H9 (cell line): ENCODE measurements around the gene DNLZ. TPM values are rescaled to one million over a fixed set of nuclear protein-coding genes. Genes with fewer than 3 reads are reported as not detected.

Source experiments
- DNase-seq: peaks from one replicate; pipeline ENCODE4 v3.0.0-alpha.2; 2017
- H2AFZ ChIP-seq: one replicate; pipeline ENCODE4 v1.6.1; 2013; ENCODE audit warnings: mild to moderate bottlenecking, low read length, control low read depth, moderate library complexity
- H2AK5ac ChIP-seq: 2 replicates; pipeline ENCODE4 v1.6.1; 2013; ENCODE audit warnings: low read length, control low read depth, mixed read lengths; ENCODE audit not compliant: insufficient read length
- H2BK120ac ChIP-seq: one replicate; pipeline ENCODE4 v1.6.1; 2013; ENCODE audit warnings: low read depth, mild to moderate bottlenecking, low read length, control low read depth, inconsistent platforms; ENCODE audit not compliant: poor library complexity, severe bottlenecking
- H2BK12ac ChIP-seq: 2 replicates; pipeline ENCODE4 v1.6.1; 2013; ENCODE audit warnings: low read length, control low read depth, mixed read lengths, low read depth; ENCODE audit not compliant: insufficient read length
- H2BK15ac ChIP-seq: 2 replicates; pipeline ENCODE4 v1.6.1; 2013; ENCODE audit warnings: low read depth, low read length, control low read depth
- H2BK20ac ChIP-seq: one replicate; pipeline ENCODE4 v1.6.1; 2013; ENCODE audit warnings: low read depth, mild to moderate bottlenecking, low read length, control low read depth, inconsistent platforms; ENCODE audit not compliant: poor library complexity, severe bottlenecking
- H2BK5ac ChIP-seq: 2 replicates; pipeline ENCODE4 v1.6.1; 2013; ENCODE audit warnings: low read length, control low read depth, mixed read lengths; ENCODE audit not compliant: insufficient read length
- H3K14ac ChIP-seq: 2 replicates; pipeline ENCODE4 v1.6.1; 2013; ENCODE audit warnings: low read length, control low read depth; ENCODE audit not compliant: insufficient read depth
- H3K18ac ChIP-seq: 2 replicates; pipeline ENCODE4 v1.6.1; 2013; ENCODE audit warnings: low read depth, mild to moderate bottlenecking, mixed read lengths, low read length, control low read depth; ENCODE audit not compliant: insufficient read length
- H3K23ac ChIP-seq: 2 replicates; pipeline ENCODE4 v1.6.1; 2013; ENCODE audit warnings: low read length, control low read depth, mixed read lengths, low read depth; ENCODE audit not compliant: insufficient read length
- H3K23me2 ChIP-seq: 2 replicates; pipeline ENCODE4 v1.6.1; 2013; ENCODE audit warnings: low read depth, mild to moderate bottlenecking, mixed read lengths, low read length, control low read depth; ENCODE audit not compliant: insufficient read length, poor library complexity, severe bottlenecking
- H3K27ac ChIP-seq: 2 replicates; pipeline ENCODE4 v1.5.1; 2013; ENCODE audit warnings: low read length, control low read depth, mixed read lengths, low read depth; ENCODE audit not compliant: insufficient read length
- H3K27me3 ChIP-seq: 2 replicates; pipeline ENCODE4 v1.6.1; 2013; ENCODE audit warnings: low read length, control low read depth, inconsistent platforms; ENCODE audit not compliant: insufficient read depth
- H3K4ac ChIP-seq: 2 replicates; pipeline ENCODE4 v1.6.1; 2013; ENCODE audit warnings: low read depth, mild to moderate bottlenecking, control low read depth, inconsistent platforms, low read length, moderate library complexity
- H3K4me1 ChIP-seq: 2 replicates; pipeline ENCODE4 v1.6.1; 2013; ENCODE audit warnings: low read length, control low read depth, inconsistent platforms; ENCODE audit not compliant: insufficient read depth
- H3K4me2 ChIP-seq: 2 replicates; pipeline ENCODE4 v1.6.1; 2013; ENCODE audit warnings: low read length, control low read depth, mixed read lengths; ENCODE audit not compliant: insufficient read length, insufficient read depth
- H3K56ac ChIP-seq: 2 replicates; pipeline ENCODE4 v1.6.1; 2013; ENCODE audit warnings: low read depth, mild to moderate bottlenecking, mixed read lengths, low read length, control low read depth; ENCODE audit not compliant: insufficient read length
- H3K79me1 ChIP-seq: 2 replicates; pipeline ENCODE4 v1.6.1; 2013; ENCODE audit warnings: low read depth, mild to moderate bottlenecking, moderate library complexity, low read length, control low read depth, inconsistent platforms; ENCODE audit not compliant: insufficient read depth, poor library complexity, severe bottlenecking
- H3K79me2 ChIP-seq: 2 replicates; pipeline ENCODE4 v1.6.1; 2013; ENCODE audit warnings: low read length, control low read depth, inconsistent platforms; ENCODE audit not compliant: insufficient read depth
- H3K9ac ChIP-seq: 2 replicates; pipeline ENCODE4 v1.6.1; 2013; ENCODE audit warnings: low read length, control low read depth, mixed read lengths; ENCODE audit not compliant: insufficient read length; ENCODE audit errors: extremely low read depth
- H3K9me3 ChIP-seq: one replicate; pipeline ENCODE4 v1.6.1; 2013; ENCODE audit warnings: low read depth, low read length, inconsistent platforms; ENCODE audit not compliant: control insufficient read depth
- H3T11ph ChIP-seq: one replicate; pipeline ENCODE4 v1.6.1; 2013; ENCODE audit warnings: mild to moderate bottlenecking, low read length, control low read depth, inconsistent platforms
- H4K20me1 ChIP-seq: one replicate; pipeline ENCODE4 v1.6.1; 2013; ENCODE audit not compliant: control insufficient read depth, insufficient read length, insufficient read depth
- H4K5ac ChIP-seq: 2 replicates; pipeline ENCODE4 v1.6.1; 2013; ENCODE audit warnings: low read depth, mild to moderate bottlenecking, mixed read lengths, low read length, control low read depth; ENCODE audit not compliant: insufficient read length
- H4K8ac ChIP-seq: replicated peaks from 2 replicates; pipeline ENCODE4 v1.6.1; 2013; ENCODE audit warnings: low read length, control low read depth, mixed read lengths, low read depth; ENCODE audit not compliant: insufficient read length
- H4K91ac ChIP-seq: 2 replicates; pipeline ENCODE4 v1.6.1; 2013; ENCODE audit warnings: low read depth, mild to moderate bottlenecking, moderate library complexity, mixed read lengths, low read length, control low read depth; ENCODE audit not compliant: insufficient read length
- H3K27ac Mint-ChIP-seq, 3 experiments: 2 replicates in 2 of 3; 3 replicates in 1 of 3; pipeline ENCODE4 v1.8.0; 2020 to 2021; ENCODE audit warnings: mixed read lengths in 3 of 3, mild to moderate bottlenecking in 1 of 3, moderate library complexity in 1 of 3
- H3K27me3 Mint-ChIP-seq: 2 replicates; pipeline ENCODE4 v1.8.0; 2021; ENCODE audit warnings: low read depth, mild to moderate bottlenecking, moderate library complexity, mixed read lengths
- H3K36me3 Mint-ChIP-seq, 3 experiments: 2 replicates in 2 of 3; 3 replicates in 1 of 3; pipeline ENCODE4 v1.8.0; 2020 to 2021; ENCODE audit warnings: low read depth in 3 of 3, mixed read lengths in 3 of 3; ENCODE audit not compliant: insufficient read depth in 1 of 3
- H3K4me1 Mint-ChIP-seq, 2 experiments: 2 replicates each; pipeline ENCODE4 v1.8.0; 2020; ENCODE audit warnings: mixed read lengths in 2 of 2
- H3K4me3 Mint-ChIP-seq, 2 experiments: 2 replicates in 1 of 2; 3 replicates in 1 of 2; pipeline ENCODE4 v1.8.0; 2020 to 2021; ENCODE audit warnings: mild to moderate bottlenecking in 2 of 2, mixed read lengths in 2 of 2, moderate library complexity in 1 of 2
- H3K9me3 Mint-ChIP-seq, 2 experiments: 2 replicates in 1 of 2; 3 replicates in 1 of 2; pipeline ENCODE4 v1.8.0; 2020; ENCODE audit warnings: mild to moderate bottlenecking in 2 of 2, mixed read lengths in 2 of 2, moderate library complexity in 1 of 2
- WGBS: extraction: QIAGEN DNeasy Blood & Tissue Kit; methylation state at CpG from one replicate; pipeline ENCODE4 v1.1.7; 2013; ENCODE audit warnings: missing lambda C conversion rate, low lambda C conversion rate, mixed read lengths; ENCODE audit not compliant: insufficient read length; ENCODE audit errors: extremely low coverage; 5-methylcytosine and 5-hydroxymethylcytosine counted together
- total RNA-seq: library from RNA; stranded (reverse); gene quantifications from 2 replicates; pipeline ENCODE4 v1.2.1, GENCODE V29; 2021
- TF ChIP-seq, protein P1 (sequence below): fragments of 200-600 bp; sonication (generic); conservative IDR thresholded peaks from 3 replicates; pipeline ENCODE4 v1.8.0; 2021; ENCODE audit warnings: antibody characterized with exemption, mild to moderate bottlenecking

The DNLZ gene
- total RNA-seq, 1 experiment from 2014 or later = 24.8 TPM

DNA sequence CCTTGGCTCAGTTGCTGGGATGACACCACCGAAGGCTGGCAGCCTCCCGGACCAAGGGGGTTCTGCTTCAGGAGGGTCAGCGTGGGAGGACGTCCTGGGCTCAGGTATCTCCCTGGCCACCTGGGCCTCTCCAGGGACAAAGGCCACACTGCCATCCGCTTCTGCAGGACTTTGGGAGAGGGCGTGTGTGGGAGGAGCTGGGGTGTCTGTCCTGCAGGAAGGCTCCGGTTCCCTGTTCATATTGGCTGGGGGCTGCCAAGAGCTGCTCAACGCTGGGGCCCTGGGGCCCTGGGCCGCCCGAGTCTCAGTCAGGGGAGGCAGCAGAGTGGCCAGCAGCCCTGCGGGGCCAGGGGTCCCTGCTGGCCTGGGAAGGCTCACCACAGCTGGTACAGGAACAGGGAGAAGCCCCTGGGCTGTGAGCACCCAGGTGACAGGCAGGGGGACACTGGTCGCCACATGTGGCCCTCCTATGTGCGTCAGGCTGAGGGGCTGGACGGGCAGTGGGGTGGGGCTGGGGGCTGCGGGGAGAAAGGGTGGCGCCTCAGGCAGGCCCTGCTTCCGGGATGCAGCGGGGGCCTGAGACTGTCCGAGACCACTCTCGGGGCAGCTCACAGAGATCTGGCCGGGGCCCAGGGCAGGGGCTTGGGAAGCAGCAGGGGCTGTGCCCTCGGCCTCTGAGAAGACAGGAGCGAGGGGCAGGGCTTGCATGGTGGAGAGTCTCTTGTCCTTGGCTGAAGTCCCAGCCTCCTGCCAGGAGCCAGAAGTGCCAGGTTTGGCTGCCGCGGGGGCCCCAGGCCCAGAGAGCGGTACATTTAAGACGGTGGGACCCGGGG is 14.8 kb upstream of the DNLZ start:
- H3K27me3 ChIP-seq = no peaks in the 10 kb centered on the region
- no peaks in the 10 kb centered on the region for H3K79me2 ChIP-seq
- no peaks in the 10 kb centered on the region for H3K9me3 ChIP-seq
- no peaks in the 10 kb centered on the region for H3K79me1 ChIP-seq
- no peak overlapping the region for H4K8ac ChIP-seq
- no peak overlapping the region for H3K23ac ChIP-seq
- no peak overlapping the region for H3K14ac ChIP-seq
- H4K20me1 ChIP-seq = no peaks in the 10 kb centered on the region
- H3K36me3 Mint-ChIP-seq = peaks cover 2 to 36% (median 21%) of the 10 kb centered on the region in 3 experiments; a peak in 5 of 7 replicates
- no peak for DNase-seq
- no peak overlapping the region for H3T11ph ChIP-seq
- H2AK5ac ChIP-seq = no peak overlapping the region
- no peaks in the 10 kb centered on the region for H3K4me1 ChIP-seq
- H3K9ac ChIP-seq = no peak overlapping the region
- H3K4me1 Mint-ChIP-seq = no peaks in the 10 kb centered on the region
- H4K5ac ChIP-seq = no peak overlapping the region
- no peak overlapping the region for H2BK15ac ChIP-seq
- H4K91ac ChIP-seq = no peak overlapping the region
- no peak overlapping the region for H2BK5ac ChIP-seq
- no peaks in the 10 kb centered on the region for H3K23me2 ChIP-seq
- H2BK20ac ChIP-seq = no peak overlapping the region
- H2AFZ ChIP-seq = no peak overlapping the region
- H2BK12ac ChIP-seq = no peak overlapping the region
- H3K4ac ChIP-seq = no peak overlapping the region
- no peak overlapping the region for H3K4me3 Mint-ChIP-seq
- no peak overlapping the region for H2BK120ac ChIP-seq
- WGBS = no CpG with 5 or more reads among the region's 28 CpGs
- TF ChIP-seq, protein P1, sequence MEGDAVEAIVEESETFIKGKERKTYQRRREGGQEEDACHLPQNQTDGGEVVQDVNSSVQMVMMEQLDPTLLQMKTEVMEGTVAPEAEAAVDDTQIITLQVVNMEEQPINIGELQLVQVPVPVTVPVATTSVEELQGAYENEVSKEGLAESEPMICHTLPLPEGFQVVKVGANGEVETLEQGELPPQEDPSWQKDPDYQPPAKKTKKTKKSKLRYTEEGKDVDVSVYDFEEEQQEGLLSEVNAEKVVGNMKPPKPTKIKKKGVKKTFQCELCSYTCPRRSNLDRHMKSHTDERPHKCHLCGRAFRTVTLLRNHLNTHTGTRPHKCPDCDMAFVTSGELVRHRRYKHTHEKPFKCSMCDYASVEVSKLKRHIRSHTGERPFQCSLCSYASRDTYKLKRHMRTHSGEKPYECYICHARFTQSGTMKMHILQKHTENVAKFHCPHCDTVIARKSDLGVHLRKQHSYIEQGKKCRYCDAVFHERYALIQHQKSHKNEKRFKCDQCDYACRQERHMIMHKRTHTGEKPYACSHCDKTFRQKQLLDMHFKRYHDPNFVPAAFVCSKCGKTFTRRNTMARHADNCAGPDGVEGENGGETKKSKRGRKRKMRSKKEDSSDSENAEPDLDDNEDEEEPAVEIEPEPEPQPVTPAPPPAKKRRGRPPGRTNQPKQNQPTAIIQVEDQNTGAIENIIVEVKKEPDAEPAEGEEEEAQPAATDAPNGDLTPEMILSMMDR = no peak
- H3K4me2 ChIP-seq = no peak overlapping the region
- no peak overlapping the region for H3K18ac ChIP-seq
- no peaks in the 10 kb centered on the region for H3K27me3 Mint-ChIP-seq
- no peaks in the 10 kb centered on the region for H3K9me3 Mint-ChIP-seq
- H3K27ac ChIP-seq = no peak overlapping the region
- H3K27ac Mint-ChIP-seq = peak overlapping the region in 1 of 3 experiments; percentile 48; a peak in 1 of 7 replicates
- H3K56ac ChIP-seq = no peak overlapping the region
